Cardiac fibroblast (primary cell): ENCODE data around the gene CENPU.

Experiments
- DNase-seq, 2 donors: peaks; one replicate each; pipeline versions ENCODE4 v3.0.0 to v3.0.0-alpha.2; 2010; ENCODE audit warnings: low read depth in 2 of 2
- H3K4me3 ChIP-seq, 2 donors: replicated peaks in 1 of 2; 1 replicate in 1 of 2; 2 replicates in 1 of 2; pipeline ENCODE4 v1.5.1; 2011; ENCODE audit warnings: low read depth in 2 of 2, low read length in 2 of 2, mild to moderate bottlenecking in 2 of 2, moderate library complexity in 1 of 2
- TF ChIP-seq, protein P1 (sequence below): IDR thresholded peaks from one replicate; pipeline ENCODE4 v1.5.1; 2011; ENCODE audit warnings: low read depth, mild to moderate bottlenecking, low read length, inconsistent platforms

CENPU gene

GRCh38 chr4:184774152-184774551, 40.3 kb upstream of the CENPU start:
- no peak for DNase-seq
- H3K4me3 ChIP-seq, result no peak overlapping the region
- TF ChIP-seq, protein P1, sequence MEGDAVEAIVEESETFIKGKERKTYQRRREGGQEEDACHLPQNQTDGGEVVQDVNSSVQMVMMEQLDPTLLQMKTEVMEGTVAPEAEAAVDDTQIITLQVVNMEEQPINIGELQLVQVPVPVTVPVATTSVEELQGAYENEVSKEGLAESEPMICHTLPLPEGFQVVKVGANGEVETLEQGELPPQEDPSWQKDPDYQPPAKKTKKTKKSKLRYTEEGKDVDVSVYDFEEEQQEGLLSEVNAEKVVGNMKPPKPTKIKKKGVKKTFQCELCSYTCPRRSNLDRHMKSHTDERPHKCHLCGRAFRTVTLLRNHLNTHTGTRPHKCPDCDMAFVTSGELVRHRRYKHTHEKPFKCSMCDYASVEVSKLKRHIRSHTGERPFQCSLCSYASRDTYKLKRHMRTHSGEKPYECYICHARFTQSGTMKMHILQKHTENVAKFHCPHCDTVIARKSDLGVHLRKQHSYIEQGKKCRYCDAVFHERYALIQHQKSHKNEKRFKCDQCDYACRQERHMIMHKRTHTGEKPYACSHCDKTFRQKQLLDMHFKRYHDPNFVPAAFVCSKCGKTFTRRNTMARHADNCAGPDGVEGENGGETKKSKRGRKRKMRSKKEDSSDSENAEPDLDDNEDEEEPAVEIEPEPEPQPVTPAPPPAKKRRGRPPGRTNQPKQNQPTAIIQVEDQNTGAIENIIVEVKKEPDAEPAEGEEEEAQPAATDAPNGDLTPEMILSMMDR, result no peak

DNA sequence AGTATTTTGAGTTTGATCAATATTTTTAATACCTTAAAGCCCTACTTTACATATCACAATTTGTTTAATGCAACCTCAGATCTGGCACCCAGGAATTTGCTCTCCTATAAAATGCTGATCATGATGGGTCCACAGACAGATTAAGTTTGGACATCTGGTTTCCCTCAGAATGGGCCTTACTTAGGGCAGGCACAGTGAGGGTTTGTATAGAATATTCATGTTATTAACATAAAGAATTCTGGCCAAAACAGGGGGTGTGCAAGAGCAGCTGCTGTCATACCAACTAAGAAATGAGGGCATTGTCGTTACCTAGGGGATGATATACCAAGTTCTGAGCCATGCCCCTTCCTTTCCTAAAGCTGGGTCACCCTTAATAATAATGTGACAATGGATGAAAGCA, 37.5 kb upstream of the CENPU start:
- TF ChIP-seq, protein P1, result no peak
- DNase-seq, result no peak
- H3K4me3 ChIP-seq, result no peak overlapping the region

DNA sequence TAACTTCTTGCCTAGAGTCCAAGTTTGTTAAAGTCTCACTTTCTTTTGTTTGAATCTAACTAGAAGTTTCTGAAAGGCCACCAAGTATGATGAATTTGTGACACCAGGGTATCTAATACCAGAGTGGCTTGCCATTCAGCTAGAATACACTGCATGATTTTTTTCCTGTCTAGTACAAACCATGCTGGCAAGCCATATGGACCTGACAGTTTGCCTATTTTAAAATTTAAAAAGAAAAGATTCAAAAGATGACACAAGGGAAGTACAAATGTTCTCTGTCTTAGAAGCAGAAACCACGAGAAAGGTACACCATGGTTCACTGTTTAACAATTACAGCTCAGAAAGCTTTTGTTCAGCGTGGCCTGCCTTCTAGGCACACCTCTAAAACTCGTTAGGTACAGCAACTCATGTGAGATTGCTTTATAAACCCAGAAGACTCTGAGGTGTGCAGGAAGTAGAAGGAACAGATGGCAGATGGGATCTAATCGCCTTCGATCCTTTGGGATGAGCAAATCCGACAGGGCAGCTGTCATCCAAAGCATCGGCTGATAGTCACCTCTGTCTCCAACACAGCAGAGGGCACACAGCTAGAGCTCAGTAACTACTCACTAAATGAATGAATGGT, 35.4 kb upstream of the CENPU start:
- TF ChIP-seq, protein P1, result no peak
- H3K4me3 ChIP-seq, result no peak overlapping the region
- no peak for DNase-seq

- TF ChIP-seq, protein P1, result no peak
- DNase-seq, result peak in 1 of 2 donors; percentile 54
- H3K4me3 ChIP-seq, result no peak overlapping the region
Observed at GRCh38 chr4:184768296-184768695, 34.4 kb upstream of the CENPU start.

DNA sequence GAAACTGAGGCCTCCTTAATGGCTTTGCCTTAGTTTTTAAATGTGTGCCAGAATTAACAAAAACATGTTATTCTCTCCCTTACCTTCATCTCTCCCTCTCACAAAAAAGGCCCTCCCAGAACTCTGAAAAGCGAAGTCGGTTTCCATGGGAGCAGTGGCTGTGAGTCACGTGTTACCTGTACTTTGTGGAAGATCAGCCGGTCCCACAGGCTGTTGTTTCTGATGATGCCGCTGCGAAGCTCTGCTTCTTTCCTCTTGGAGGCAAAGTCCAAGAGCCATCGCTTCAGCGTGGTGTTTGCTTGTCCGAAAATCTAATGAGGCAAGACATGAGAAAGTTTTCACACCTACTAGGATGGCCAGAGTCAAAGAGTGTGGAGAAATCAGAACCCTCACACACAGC, 32.5 kb upstream of the CENPU start:
- H3K4me3 ChIP-seq, result no peak overlapping the region
- TF ChIP-seq, protein P1, result no peak
- DNase-seq, result no peak

- DNase-seq, result no peak
- TF ChIP-seq, protein P1, result no peak
- H3K4me3 ChIP-seq, result no peak overlapping the region
Observed at GRCh38 chr4:184765473-184766340, 31.8 kb upstream of the CENPU start.
